HAP-1 (cell line): ENCODE data around the gene ZNF771.
"Not testable (repeated sequence)": the region's sequence is repeated elsewhere in the genome, so short reads cannot be mapped to it uniquely, and the experiment has no call there.

Experiments
- DNase-seq, 2 experiments: peaks; one replicate each; pipeline ENCODE4 v3.0.0-alpha.2; 2016 to 2020; ENCODE audit warnings: low spot score in 2 of 2
- H3K27me3 ChIP-seq: fragments of 250-450 bp; sonication (Bioruptor Pico); 2 replicates; pipeline ENCODE4 v1.5.1; 2020; ENCODE audit warnings: low read depth, mild to moderate bottlenecking, moderate library complexity
- H3K36me3 ChIP-seq: fragments of 250-450 bp; sonication (Bioruptor Pico); replicated peaks from 2 replicates; pipeline ENCODE4 v1.5.1; 2020; ENCODE audit warnings: mild to moderate bottlenecking
- H3K4me1 ChIP-seq: fragments of 250-450 bp; sonication (Bioruptor Pico); 2 replicates; pipeline ENCODE4 v1.5.1; 2020; ENCODE audit warnings: mild to moderate bottlenecking
- H3K4me3 ChIP-seq: fragments of 250-450 bp; sonication (Bioruptor Pico); 2 replicates; pipeline ENCODE4 v1.5.1; 2020; ENCODE audit warnings: mild to moderate bottlenecking, moderate library complexity
- H3K9me3 ChIP-seq: fragments of 250-450 bp; sonication (Bioruptor Pico); 2 replicates; pipeline ENCODE4 v1.5.1; 2020; ENCODE audit warnings: mild to moderate bottlenecking, moderate library complexity
- in situ Hi-C: fragments of 300-500 bp; cut with MboI; formaldehyde crosslinking; loops from 3 replicates; pipeline ENCODE4 v1.14.3; 2020; ENCODE audit warnings: low sequenced_read_pairs, inconsistent platforms, mixed read lengths

Gene ZNF771

GRCh38 chr16:30379158-30379783, 28.1 kb upstream of the ZNF771 start:
- peaks cover 10% of the 10 kb centered on the region for H3K4me1 ChIP-seq
- H3K9me3 ChIP-seq, result no peaks in the 10 kb centered on the region
- no peaks in the 10 kb centered on the region for H3K27me3 ChIP-seq
- no peak for DNase-seq
- no peaks in the 10 kb centered on the region for H3K36me3 ChIP-seq
- in situ Hi-C loops, result loop anchor here (25.0 kb wide), 2 partner anchors 292 to 533 kb away; partner anchors contain the start of genes FBXL19, PPP4C, TBX6 and YPEL3
- peak overlapping the region; percentile 54 for H3K4me3 ChIP-seq

DNA sequence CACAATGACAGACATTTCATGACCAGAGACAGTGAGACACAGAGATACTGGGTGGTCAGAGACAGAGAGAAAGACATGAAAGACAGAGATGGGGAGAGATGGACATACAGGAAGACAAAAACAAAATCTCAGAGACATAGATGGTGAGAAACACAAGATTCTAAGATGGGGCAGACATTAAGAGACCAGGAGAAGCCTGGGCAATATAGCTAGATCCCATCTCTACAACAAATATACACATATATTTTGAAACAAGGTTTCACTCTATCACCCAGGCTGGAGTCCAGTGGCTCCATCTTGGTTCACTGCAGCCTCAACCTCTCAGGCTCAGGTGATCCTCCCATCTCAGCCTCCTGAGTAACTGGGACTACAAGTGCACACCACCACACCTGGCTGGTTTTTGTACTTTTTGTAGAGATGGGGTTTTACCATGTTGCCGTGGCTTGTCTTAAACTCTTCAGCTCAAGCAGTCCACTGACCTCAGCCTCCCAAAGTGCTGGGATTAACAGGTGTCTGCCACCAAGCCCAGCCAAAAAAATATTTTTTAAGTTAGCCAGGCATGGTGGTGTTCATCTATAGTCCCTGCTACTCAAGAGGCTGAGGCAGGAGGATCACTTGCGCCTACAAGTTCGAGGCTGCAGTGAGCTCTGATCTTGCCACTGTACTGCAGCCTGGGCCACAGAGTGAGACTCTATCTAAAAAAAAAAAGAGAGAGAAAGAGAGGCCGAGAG, 27.2 kb upstream of the ZNF771 start:
- Histone ChIP-seq H3K9me3 (no peaks in the 10 kb centered on the region), H3K4me3 (no peak overlapping the region), H3K27me3 (no peaks in the 10 kb centered on the region), H3K4me1 (peaks cover 10% of the 10 kb centered on the region), H3K36me3 (no peaks in the 10 kb centered on the region)
- DNase-seq, result no peak
- in situ Hi-C loops, result loop anchor here (25.0 kb wide), 2 partner anchors 293 to 532 kb away; partner anchors contain the start of genes FBXL19, PPP4C, TBX6 and YPEL3

DNA sequence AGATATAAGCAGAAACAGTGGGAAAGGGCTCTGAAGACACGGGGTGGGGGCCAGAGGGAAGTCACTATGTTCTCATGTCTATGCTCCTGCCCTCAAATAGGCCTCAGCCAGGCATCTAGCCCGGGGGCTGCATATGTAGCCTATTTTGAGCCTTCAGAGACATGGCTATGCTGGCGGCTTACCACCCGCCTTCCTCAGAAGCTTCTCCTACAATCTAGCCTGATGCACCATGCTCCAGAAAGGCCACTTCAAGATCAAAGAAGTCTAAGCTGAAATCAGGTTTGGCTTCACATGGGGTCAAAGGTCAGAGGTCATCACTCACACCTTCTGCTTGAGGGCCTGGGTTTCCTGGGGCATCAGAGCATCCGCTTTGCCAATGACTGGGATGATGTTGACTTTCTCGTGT, 26.6 kb upstream of the ZNF771 start:
- DNase-seq, result no peak
- H3K4me1 ChIP-seq, result peaks cover 10% of the 10 kb centered on the region
- no peaks in the 10 kb centered on the region for H3K27me3 ChIP-seq
- in situ Hi-C loops, result loop anchor here (25.0 kb wide), 2 partner anchors 294 to 531 kb away; partner anchors contain the start of genes FBXL19, PPP4C, TBX6 and YPEL3
- no peak overlapping the region for H3K4me3 ChIP-seq
- H3K36me3 ChIP-seq, result no peaks in the 10 kb centered on the region
- H3K9me3 ChIP-seq, result no peaks in the 10 kb centered on the region

- no peak for DNase-seq
- in situ Hi-C loops, result loop anchor here (25.0 kb wide), 2 partner anchors 294 to 531 kb away; partner anchors contain the start of genes FBXL19, PPP4C, TBX6 and YPEL3
- H3K4me3 ChIP-seq, result no peak overlapping the region
- peaks cover 10% of the 10 kb centered on the region for H3K4me1 ChIP-seq
- H3K36me3 ChIP-seq, result no peaks in the 10 kb centered on the region
- no peaks in the 10 kb centered on the region for H3K9me3 ChIP-seq
- no peaks in the 10 kb centered on the region for H3K27me3 ChIP-seq
Observed at GRCh38 chr16:30381291-30382041, 25.9 kb upstream of the ZNF771 start.

DNA sequence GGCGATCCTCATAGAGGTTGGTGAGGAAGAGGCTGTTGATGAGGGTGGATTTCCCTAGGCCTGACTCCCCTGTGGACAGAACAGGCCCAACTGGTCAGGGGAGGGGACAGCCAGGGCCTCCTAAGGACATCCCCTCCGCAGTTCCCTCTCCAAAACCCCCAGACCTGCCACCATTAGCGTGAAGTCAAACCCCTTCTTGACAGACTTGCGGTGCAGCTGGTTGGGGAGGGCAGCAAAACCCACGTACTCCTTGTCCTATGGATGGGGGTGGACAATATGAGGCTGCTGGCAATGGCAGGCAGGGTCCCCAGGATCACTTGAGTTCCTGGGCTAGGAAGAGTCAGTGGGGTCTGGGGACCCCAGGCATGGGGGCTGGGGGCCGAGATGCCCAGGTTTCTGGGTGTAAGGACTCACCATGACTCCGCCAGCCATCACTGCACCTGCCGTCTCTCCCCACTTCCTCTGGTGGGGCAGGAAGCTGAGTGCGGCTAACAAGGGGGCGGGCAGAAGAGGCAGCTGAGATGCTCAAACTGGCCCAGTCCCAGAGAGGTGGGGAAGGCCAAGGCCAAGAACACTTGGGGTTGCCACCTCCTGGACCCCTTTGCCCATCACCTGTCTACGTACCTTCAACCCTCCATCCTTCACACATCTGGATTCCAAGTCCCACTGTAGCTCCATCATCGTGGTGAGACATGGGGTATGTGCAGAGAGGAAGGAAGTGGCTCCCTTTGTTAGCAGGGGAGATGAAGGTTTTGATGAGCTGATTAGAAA, 25.1 kb upstream of the ZNF771 start, which contains the start of gene SEPTIN1:
TSS of gene SEPTIN1 (minus strand) at position 451 of the 771 bp plus-strand sequence. CDS start at position 432, 19 bp downstream.
- Histone ChIP-seq H3K9me3 (no peaks in the 10 kb centered on the region), H3K4me3 (no peak within 1 kb of the TSS), H3K4me1 (peaks cover 7% of the 10 kb centered on the region), H3K36me3 (no peaks in the 10 kb centered on the region), H3K27me3 (no peaks in the 10 kb centered on the region)
- DNase-seq, result no peak
- in situ Hi-C loops, result loop anchor here (25.0 kb wide), 2 partner anchors 295 to 530 kb away; partner anchors contain the start of genes FBXL19, PPP4C, TBX6 and YPEL3

- H3K36me3 ChIP-seq, result no peaks in the 10 kb centered on the region
- no peaks in the 10 kb centered on the region for H3K9me3 ChIP-seq
- DNase-seq, result no peak
- H3K4me1 ChIP-seq, result peaks cover 3% of the 10 kb centered on the region; the same call in 1 of the 2 replicates
- no peak overlapping the region for H3K4me3 ChIP-seq
- in situ Hi-C loops, result loop anchor here (25.0 kb wide), 2 partner anchors 296 to 529 kb away; partner anchors contain the start of genes FBXL19, PPP4C, TBX6 and YPEL3
- no peaks in the 10 kb centered on the region for H3K27me3 ChIP-seq
Observed at GRCh38 chr16:30383521-30383920, 23.9 kb upstream of the ZNF771 start.

DNA sequence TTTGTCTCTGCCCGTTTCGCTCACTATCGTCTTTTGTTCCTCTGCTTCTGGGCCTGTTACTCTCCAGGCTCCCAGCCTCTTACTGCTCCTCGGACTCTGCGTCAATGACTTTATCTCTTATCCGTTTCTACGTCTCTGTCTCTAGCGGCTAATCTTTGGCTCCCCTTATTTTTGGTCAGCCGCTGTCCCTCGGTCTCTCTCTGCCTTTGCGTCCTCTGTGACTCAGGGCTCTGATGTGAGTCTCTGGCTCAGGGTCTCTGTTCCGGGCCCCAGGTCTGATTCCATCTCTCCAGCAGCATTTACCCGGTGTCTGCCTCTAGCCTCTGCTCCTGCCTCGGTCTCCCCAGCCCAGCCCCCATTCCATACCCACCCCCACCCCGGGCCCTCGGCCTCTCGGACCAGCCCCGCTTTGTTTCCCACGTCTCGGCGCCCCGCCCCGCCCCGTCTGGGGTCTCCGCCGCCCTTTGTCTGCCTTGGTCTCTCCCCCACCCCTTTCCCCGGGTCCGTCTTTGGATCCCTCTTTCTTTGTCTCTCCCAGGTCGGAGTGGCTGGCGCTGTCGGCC, 12.7 kb upstream of the ZNF771 start:
- Histone ChIP-seq H3K4me1 (peaks cover 10% of the 10 kb centered on the region), H3K36me3 (peaks cover 18% of the 10 kb centered on the region)
- no peak for DNase-seq

DNA sequence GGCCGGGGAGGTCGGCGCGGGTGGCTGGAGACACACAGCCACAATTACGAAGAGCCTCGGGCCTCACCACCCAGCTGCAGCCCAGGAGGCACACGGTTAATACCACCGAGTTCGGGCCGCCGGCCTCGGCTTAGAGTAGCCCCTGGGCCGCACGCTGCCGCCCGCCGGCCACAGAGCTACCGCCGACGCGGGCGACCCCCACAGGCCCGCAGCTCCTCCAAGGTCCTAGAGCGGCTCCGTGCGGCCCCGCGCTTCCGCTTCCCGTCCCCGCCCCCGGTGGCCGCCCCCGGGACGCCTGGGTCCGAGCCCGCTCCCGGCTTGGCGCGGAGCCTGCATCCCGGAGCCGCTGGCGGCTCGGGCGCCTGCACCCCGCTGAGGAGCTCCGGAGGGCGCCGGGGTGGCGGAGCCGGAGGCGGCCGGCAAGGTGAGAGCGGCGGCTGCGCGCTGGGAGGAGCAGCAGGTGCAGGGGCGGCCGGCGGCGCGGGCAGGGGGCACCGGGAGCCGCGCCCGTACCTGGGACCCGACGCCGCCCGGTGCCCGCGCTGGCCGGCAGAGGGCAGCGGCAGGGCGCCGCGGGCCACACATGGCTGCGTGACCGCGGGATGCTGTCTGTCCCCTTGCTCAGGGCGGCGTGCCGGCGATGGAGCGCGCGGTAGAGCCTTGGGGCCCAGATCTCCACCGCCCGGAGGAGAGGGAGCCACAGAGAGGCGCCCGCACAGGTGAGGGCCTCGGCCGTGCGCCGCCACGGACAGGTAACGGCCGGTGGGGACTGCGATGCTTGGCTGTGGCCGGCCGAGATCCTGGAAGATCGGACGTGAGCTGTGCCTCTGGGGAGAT, 12.0 kb upstream of the ZNF771 start, which contains the start of gene ZNF48:
TSS of gene ZNF48 (plus strand) at position 266 of the 837 bp plus-strand sequence. CDS start at position 641, 375 bp downstream.
- no peaks in the 10 kb centered on the region for H3K27me3 ChIP-seq
- peak within 1 kb of the TSS; percentile 88 for H3K4me3 ChIP-seq
- peaks cover 16% of the 10 kb centered on the region for H3K4me1 ChIP-seq
- in situ Hi-C loops, result loop anchor here (25.0 kb wide), 2 partner anchors 308 to 517 kb away; partner anchors contain the start of genes FBXL19, PPP4C, TBX6 and YPEL3
- DNase-seq, result peak; percentile 82 to 89
- H3K36me3 ChIP-seq, result peaks cover 18% of the 10 kb centered on the region
- H3K9me3 ChIP-seq, result no peaks in the 10 kb centered on the region

More for the DNA sequence above, 12.7 kb upstream of the ZNF771 start:
- Histone ChIP-seq H3K4me3 (peak overlapping the region; percentile 88), H3K27me3 (no peaks in the 10 kb centered on the region), H3K9me3 (no peaks in the 10 kb centered on the region)
- in situ Hi-C loops, result loop anchor here (25.0 kb wide), 2 partner anchors 307 to 518 kb away; partner anchors contain the start of genes FBXL19, PPP4C, TBX6 and YPEL3

DNA sequence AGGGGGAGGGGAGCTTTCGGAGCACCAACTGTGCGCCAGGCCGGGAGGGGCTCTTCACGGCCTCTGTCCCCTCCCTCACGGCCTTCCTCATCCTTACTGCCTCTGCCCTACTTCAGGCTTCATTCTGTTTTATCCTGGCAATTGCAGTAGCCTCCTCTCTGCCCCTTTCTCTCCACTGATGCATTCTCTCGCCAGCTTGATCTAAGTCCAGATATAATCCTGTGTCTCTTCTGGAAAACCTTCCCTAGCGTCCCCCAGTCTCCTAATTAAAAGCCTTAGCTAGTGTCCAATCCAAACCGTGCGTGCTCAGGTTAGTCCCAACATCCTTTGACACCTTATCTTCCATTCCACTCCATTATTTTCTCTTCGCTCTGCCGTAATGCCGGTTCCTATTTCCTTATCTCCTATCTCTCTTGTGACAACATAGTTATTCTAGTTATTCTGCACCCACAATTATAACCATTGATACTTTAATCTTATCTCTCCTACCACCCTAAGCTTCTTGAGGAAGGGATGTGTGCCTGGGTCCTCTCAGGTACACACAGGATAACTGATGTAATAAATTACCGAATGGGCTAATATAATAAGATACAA, 11.3 kb upstream of the ZNF771 start:
- in situ Hi-C loops, result loop anchor here (25.0 kb wide), 2 partner anchors 309 to 516 kb away; partner anchors contain the start of genes FBXL19, PPP4C, TBX6 and YPEL3
- H3K9me3 ChIP-seq, result no peaks in the 10 kb centered on the region
- H3K4me1 ChIP-seq, result peaks cover 21% of the 10 kb centered on the region
- no peaks in the 10 kb centered on the region for H3K27me3 ChIP-seq
- peaks cover 18% of the 10 kb centered on the region for H3K36me3 ChIP-seq
- H3K4me3 ChIP-seq, result peak overlapping the region; percentile 88
- no peak for DNase-seq

DNA sequence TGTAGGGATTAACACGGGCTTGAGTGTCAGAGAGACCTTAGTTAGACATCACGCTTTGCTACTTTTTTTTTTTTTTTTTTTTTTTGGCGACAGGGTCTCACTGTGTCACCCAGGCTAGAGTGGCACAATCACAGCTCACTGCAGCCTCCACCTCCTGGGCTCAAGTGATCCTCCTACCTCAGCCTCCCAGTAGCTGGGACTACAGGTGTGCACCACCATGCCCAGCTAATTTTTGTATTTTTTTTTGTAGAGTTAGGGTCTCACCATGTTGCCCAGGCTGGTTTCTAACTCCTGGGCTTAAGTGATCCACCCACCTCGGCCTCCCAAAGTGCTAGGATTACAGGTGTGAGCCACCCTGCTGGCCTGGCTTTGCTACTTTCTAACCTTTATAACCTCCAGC, 10.8 kb upstream of the ZNF771 start:
- not testable (repeated sequence) for H3K27me3 ChIP-seq, DNase-seq, H3K9me3 ChIP-seq
- Histone ChIP-seq H3K4me1 (peaks cover 21% of the 10 kb centered on the region), H3K36me3 (peaks cover 18% of the 10 kb centered on the region), H3K4me3 (peak overlapping the region; percentile 88)
- in situ Hi-C loops, result loop anchor here (25.0 kb wide), 2 partner anchors 309 to 516 kb away; partner anchors contain the start of genes FBXL19, PPP4C, TBX6 and YPEL3

DNA sequence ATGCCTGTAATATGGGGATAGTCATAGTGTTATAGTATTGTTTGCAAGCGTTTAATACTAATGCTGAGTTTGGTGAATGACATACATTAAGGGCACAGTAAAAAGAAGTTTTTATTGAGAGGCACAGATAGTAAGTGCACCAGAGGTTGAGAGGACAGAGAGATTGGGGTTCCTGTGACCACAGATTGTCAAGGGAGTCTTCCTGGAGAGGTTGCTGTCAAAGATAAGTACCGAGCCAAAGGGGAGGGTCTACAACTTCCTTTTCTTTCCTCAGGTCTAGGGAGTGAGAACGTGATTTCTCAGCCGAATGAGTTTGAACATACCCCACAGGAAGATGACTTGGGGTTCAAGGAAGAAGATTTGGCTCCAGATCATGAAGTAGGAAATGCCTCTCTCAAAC, 10.3 kb upstream of the ZNF771 start:
- Histone ChIP-seq H3K27me3 (no peaks in the 10 kb centered on the region), H3K9me3 (no peaks in the 10 kb centered on the region), H3K36me3 (peaks cover 18% of the 10 kb centered on the region), H3K4me3 (no peak overlapping the region), H3K4me1 (peaks cover 21% of the 10 kb centered on the region)
- no peak for DNase-seq
- in situ Hi-C loops, result loop anchor here (25.0 kb wide), 2 partner anchors 310 to 515 kb away; partner anchors contain the start of genes FBXL19, PPP4C, TBX6 and YPEL3
